ENCODE measurements around the gene RCOR1.
A peak's percentile ranks its signal among the peaks of the same experiment; 100 is the strongest.

The RCOR1 gene

GRCh38 chr14:102776761-102777710, 184.6 kb downstream of the RCOR1 start, which contains the start of gene TRAF3:
Gene TRAF3, plus strand, starts transcription at chr14:102777449. Its CDS starts 92,753 bp downstream, at chr14:102870202.
- peak; percentile 69 to 90 for DNase-seq (ENCODE audit: low read depth in 2 of 2)

- peak in 1 of 2 donors; percentile 23 for DNase-seq (ENCODE audit: low read depth in 2 of 2)
These were observed 185.4 kb downstream of the RCOR1 start for GRCh38 chr14:102777711-102778337.

- DNase-seq (ENCODE audit: low read depth in 2 of 2), result no peak
These were observed 186.1 kb downstream of the RCOR1 start for GRCh38 chr14:102778338-102779083.

- no peak for DNase-seq (ENCODE audit: low read depth in 2 of 2)
These were observed 186.6 kb downstream of the RCOR1 start for GRCh38 chr14:102779084-102779462.

GRCh38 chr14:102779574-102780315, 187.3 kb downstream of the RCOR1 start:
- DNase-seq (ENCODE audit: low read depth in 2 of 2), result no peak
